SK-N-SH (cell line): ENCODE measurements around the gene KRTAP5-9. TPM values are rescaled to one million over a fixed set of nuclear protein-coding genes. Genes with fewer than 3 reads are reported as not detected.
"Not testable (repeated sequence)": the region's sequence is repeated elsewhere in the genome, so short reads cannot be mapped to it uniquely, and the experiment has no call there.

Experiments
- CTCF ChIA-PET: fragments of 300-600, 350-600 bp; formaldehyde crosslinking; extraction: SDS; loops from one replicate; lab custom pipeline; 2021; lab: Yijun Ruan, JAX
- POLR2A ChIA-PET: fragments of 350-600 bp; sonication (Branson Sonifier 250); formaldehyde crosslinking; extraction: SDS; loops from one replicate; lab custom pipeline; 2020; ENCODE audit warnings: antibody characterized with exemption, inconsistent platforms; lab: Yijun Ruan, JAX
- DNase-seq: peaks from one replicate; pipeline ENCODE4 v3.0.0; 2012
- H2AFZ ChIP-seq: fragments of 200-600 bp; sonication (generic); 2 replicates; pipeline ENCODE4 v1.8.1; 2016; ENCODE audit warnings: antibody characterized with exemption, mild to moderate bottlenecking, low read depth
- H3F3A ChIP-seq: fragments of 200-600 bp; sonication (generic); replicated peaks from 2 replicates; pipeline ENCODE3; 2016; ENCODE audit warnings: antibody characterized with exemption, mild to moderate bottlenecking; ENCODE audit not compliant: insufficient read depth
- H3K27ac ChIP-seq, 2 experiments: fragments of 200-500 bp in 1 of 2; fragments of 200-600 bp in 1 of 2; sonication (Bioruptor generic) in 1 of 2; sonication (generic), shearing (Covaris generic) in 1 of 2; 2 replicates each; pipeline versions ENCODE4 v1.5.1 to v1.6.1; 2014 to 2016; ENCODE audit warnings: low read depth in 2 of 2, inconsistent platforms in 1 of 2, low read length in 1 of 2, mild to moderate bottlenecking in 1 of 2, mixed read lengths in 1 of 2
- H3K27me3 ChIP-seq: fragments of 200-600 bp; sonication (generic), shearing (Covaris generic); 2 replicates; pipeline ENCODE4 v1.6.1; 2016; ENCODE audit warnings: mixed run types; ENCODE audit not compliant: insufficient read depth
- H3K36me3 ChIP-seq, 2 experiments: fragments of 200-500 bp in 1 of 2; fragments of 200-600 bp in 1 of 2; sonication (Bioruptor generic) in 1 of 2; sonication (generic) in 1 of 2; replicated peaks in 1 of 2; 2 replicates each; pipeline versions ENCODE3 to v1.5.1; 2014 to 2016; ENCODE audit warnings: low read length in 1 of 2, mild to moderate bottlenecking in 1 of 2; ENCODE audit not compliant: insufficient read depth in 2 of 2, control insufficient read depth in 1 of 2
- H3K4me1 ChIP-seq, 2 experiments: fragments of 200-500 bp in 1 of 2; fragments of 200-600 bp in 1 of 2; sonication (Bioruptor generic) in 1 of 2; sonication (generic), shearing (Covaris generic) in 1 of 2; 2 replicates each; pipeline versions ENCODE4 v1.5.1 to v1.6.1; 2014 to 2016; ENCODE audit warnings: low read depth in 1 of 2, low read length in 1 of 2, mixed run types in 1 of 2; ENCODE audit not compliant: insufficient read depth in 2 of 2, control insufficient read depth in 1 of 2
- H3K4me2 ChIP-seq: fragments of 200-600 bp; sonication (generic), shearing (Covaris generic); 2 replicates; pipeline ENCODE4 v1.6.1; 2017; ENCODE audit warnings: mixed run types
- H3K4me3 ChIP-seq, 2 experiments: fragments of 200-500 bp in 1 of 2; fragments of 200-600 bp in 1 of 2; sonication (Bioruptor generic) in 1 of 2; sonication (generic), shearing (Covaris generic) in 1 of 2; 2 replicates each; pipeline versions ENCODE4 v1.5.1 to v1.8.1; 2014 to 2016; ENCODE audit warnings: low read depth in 2 of 2, inconsistent platforms in 1 of 2, low read length in 1 of 2, mild to moderate bottlenecking in 1 of 2, mixed read lengths in 1 of 2, moderate library complexity in 1 of 2
- H3K79me2 ChIP-seq: fragments of 200-600 bp; sonication (generic); 2 replicates; pipeline ENCODE4 v1.8.1; 2017; ENCODE audit warnings: mild to moderate bottlenecking; ENCODE audit not compliant: insufficient read depth
- H3K9ac ChIP-seq: fragments of 200-600 bp; sonication (generic); 2 replicates; pipeline ENCODE4 v1.6.1; 2017; ENCODE audit warnings: mixed run types
- H3K9me2 ChIP-seq: fragments of 200-600 bp; sonication (generic); 2 replicates; pipeline ENCODE4 v1.6.1; 2017; ENCODE audit warnings: mixed run types
- H3K9me3 ChIP-seq: fragments of 200-600 bp; sonication (generic); 2 replicates; pipeline ENCODE4 v1.6.1; 2017; ENCODE audit warnings: mixed run types, mild to moderate bottlenecking, moderate library complexity
- H4K20me1 ChIP-seq: fragments of 200-600 bp; sonication (generic); 2 replicates; pipeline ENCODE4 v1.6.1; 2017; ENCODE audit warnings: mild to moderate bottlenecking, mixed run types; ENCODE audit not compliant: insufficient read depth
- FOXJ3 ChIP-seq: sonication (generic); formaldehyde crosslinking; IDR thresholded peaks from 2 replicates; pipeline ENCODE4 v1.5.1; 2020; ENCODE audit warnings: mild to moderate bottlenecking, missing genetic modification reagents
- FOXM1 ChIP-seq: IDR thresholded peaks from 2 replicates; pipeline ENCODE4 v1.4.0; 2012; ENCODE audit warnings: low read depth, mild to moderate bottlenecking
- GABPA ChIP-seq: IDR thresholded peaks from 2 replicates; pipeline ENCODE4 v1.4.0; 2012; ENCODE audit warnings: low read depth, mild to moderate bottlenecking
- MEF2A ChIP-seq: IDR thresholded peaks from 2 replicates; pipeline ENCODE4 v1.4.0; 2012; ENCODE audit warnings: low read depth, borderline replicate concordance
- NFIC ChIP-seq: IDR thresholded peaks from 2 replicates; pipeline ENCODE4 v1.4.0; 2012; ENCODE audit warnings: borderline replicate concordance
- PBX3 ChIP-seq: IDR thresholded peaks from 2 replicates; pipeline ENCODE4; 2012
- RCOR1 ChIP-seq: fragments of 150-350 bp; IDR thresholded peaks from 2 replicates; pipeline ENCODE4 v1.6.1; 2017; ENCODE audit warnings: antibody characterized with exemption, low read length
- RFX5 ChIP-seq: IDR thresholded peaks from 2 replicates; pipeline ENCODE4 v1.6.1; 2012; ENCODE audit warnings: mild to moderate bottlenecking, improper control_type of control experiment, low read length
- SIN3A ChIP-seq: IDR thresholded peaks from 2 replicates; pipeline ENCODE4 v1.6.1; 2012; ENCODE audit warnings: low read depth, mild to moderate bottlenecking, low read length, moderate library complexity, borderline replicate concordance
- SMC3 ChIP-seq: IDR thresholded peaks from 2 replicates; pipeline ENCODE4 v1.6.1; 2012; ENCODE audit warnings: low read depth, low read length, improper control_type of control experiment
- TAF1 ChIP-seq: IDR thresholded peaks from 2 replicates; pipeline ENCODE4 v1.6.1; 2012; ENCODE audit warnings: low read depth, mild to moderate bottlenecking, low read length, moderate library complexity, borderline replicate concordance
- USF1 ChIP-seq: IDR thresholded peaks from 2 replicates; pipeline ENCODE4 v1.4.0; 2012; ENCODE audit warnings: low read depth, borderline replicate concordance
- whole genome bisulfite sequencing: methylation state at CpG from one replicate; pipeline ENCODE4 v1.1.6; 2017; ENCODE audit warnings: low lambda C conversion rate; 5-methylcytosine and 5-hydroxymethylcytosine counted together
- polyA plus RNA-seq, 3 experiments: library from polyadenylated mRNA; depleted of rRNA; stranded (reverse); fragments of >200 nt; gene quantifications; 2 replicates each; pipeline ENCODE4 v1.2.3, GENCODE V29; 2012

Gene KRTAP5-9
- polyA plus RNA-seq, 1 of the 3 experiments (the other 2 are of a cell fraction): not detected

GRCh38 chr11:71581826-71582225 lies 33.6 kb downstream of the KRTAP5-9 start:
- Histone ChIP-seq H3K27ac (no peak overlapping the region), H3K4me3 (no peak overlapping the region), H3K9me3 (no peaks in the 10 kb centered on the region), H3K79me2 (no peaks in the 10 kb centered on the region), H3K4me1 (peaks cover 0 to 5% of the 10 kb centered on the region in 2 experiments; a peak in 1 of 4 replicates), H3F3A (no peaks in the 10 kb centered on the region), H3K4me2 (no peak overlapping the region), H3K36me3 (no peaks in the 10 kb centered on the region), H3K9ac (no peak overlapping the region), H3K27me3 (no peaks in the 10 kb centered on the region), H4K20me1 (no peaks in the 10 kb centered on the region), H3K9me2 (no peaks in the 10 kb centered on the region), H2AFZ (no peak overlapping the region)
- TF ChIP-seq GABPA (no peak), RFX5 (no peak), MEF2A (no peak), RCOR1 (no peak), SIN3A (no peak), SMC3 (no peak), FOXM1 (no peak), TAF1 (no peak), PBX3 (no peak), FOXJ3 (CRISPR knock-in tag) (no peak)
- no peak for DNase-seq
- 39% methylated on average over 4 of the region's 4 CpGs for WGBS
- ChIA-PET CTCF (interaction anchor here (0.6 to 2.7 kb wide), 4 partner anchors 8 to 1044 kb away, joined by 3 to 35 read pairs (median 10); partner anchors contain the start of gene KRTAP5-10), POLR2A (no interaction called here)

- Histone ChIP-seq H3K4me2 (no peak within 1 kb of the TSS), H3K36me3 (no peaks in the 10 kb centered on the region), H3K4me3 (no peak within 1 kb of the TSS), H3K27ac (no peak within 1 kb of the TSS), H3K9ac (no peak within 1 kb of the TSS), H3K4me1 (peaks cover 0 to 5% of the 10 kb centered on the region in 2 experiments; a peak in 1 of 4 replicates), H4K20me1 (no peaks in the 10 kb centered on the region), H2AFZ (no peak within 1 kb of the TSS), H3K9me3 (no peaks in the 10 kb centered on the region), H3K9me2 (no peaks in the 10 kb centered on the region), H3K79me2 (no peaks in the 10 kb centered on the region), H3K27me3 (no peaks in the 10 kb centered on the region), H3F3A (no peaks in the 10 kb centered on the region)
- no peak for DNase-seq
- 33% methylated on average over 2 of the region's 3 CpGs for WGBS
- TF ChIP-seq USF1 (no peak), NFIC (no peak), RCOR1 (no peak)
- TF ChIP-seq, all 33 proteins: peak for 0
- CTCF ChIA-PET: interaction anchor here (1.5 kb wide), 1 partner anchor 9 kb away, joined by 7 read pairs; no protein-coding TSS in a partner anchor
- POLR2A ChIA-PET: no interaction called here
Observed at GRCh38 chr11:71582309-71582895, 34.2 kb downstream of the KRTAP5-9 start, which contains the start of gene KRTAP5-11. Gene KRTAP5-11, minus strand, starts transcription at chr11:71582875. Its CDS starts 38 bp downstream, at chr11:71582837.

- H3K27ac ChIP-seq, H2AFZ ChIP-seq, H3K4me3 ChIP-seq, H3K4me2 ChIP-seq, H3K79me2 ChIP-seq, H3K27me3 ChIP-seq, DNase-seq, H3K4me1 ChIP-seq, H3F3A ChIP-seq, H3K9me2 ChIP-seq, H4K20me1 ChIP-seq, H3K9me3 ChIP-seq, H3K36me3 ChIP-seq, POLR2A ChIA-PET, H3K9ac ChIP-seq: not testable (repeated sequence)
- CTCF ChIA-PET: interaction anchor here (1.5 kb wide), 1 partner anchor 10 kb away, joined by 7 read pairs; no protein-coding TSS in a partner anchor
- WGBS: 63% methylated on average over 2 of the region's 2 CpGs
Observed at GRCh38 chr11:71582969-71583368, 34.7 kb downstream of the KRTAP5-9 start.

GRCh38 chr11:71585673-71586072 lies 37.5 kb downstream of the KRTAP5-9 start:
- H3K27me3 ChIP-seq, POLR2A ChIA-PET, H4K20me1 ChIP-seq, DNase-seq, CTCF ChIA-PET, H3K27ac ChIP-seq, H3K4me1 ChIP-seq, H3K36me3 ChIP-seq, H3K4me3 ChIP-seq, H3K4me2 ChIP-seq, H3K9me3 ChIP-seq, H3K9ac ChIP-seq, H3K79me2 ChIP-seq, H3K9me2 ChIP-seq, H3F3A ChIP-seq, H2AFZ ChIP-seq: not testable (repeated sequence)
- WGBS: 37% methylated on average over 5 of the region's 5 CpGs
